ENCODE measurements around the gene ZBTB7B. TPM values are rescaled to one million over a fixed set of nuclear protein-coding genes. Genes with fewer than 3 reads are reported as not detected.

ZBTB7B gene
- total and polyA plus RNA-seq, 9 of the 15 experiments (the other 6 are each of a cell fraction or from before 2014, with no cell fraction given): 0.04 to 46.5 (median 15.2) TPM

DNA sequence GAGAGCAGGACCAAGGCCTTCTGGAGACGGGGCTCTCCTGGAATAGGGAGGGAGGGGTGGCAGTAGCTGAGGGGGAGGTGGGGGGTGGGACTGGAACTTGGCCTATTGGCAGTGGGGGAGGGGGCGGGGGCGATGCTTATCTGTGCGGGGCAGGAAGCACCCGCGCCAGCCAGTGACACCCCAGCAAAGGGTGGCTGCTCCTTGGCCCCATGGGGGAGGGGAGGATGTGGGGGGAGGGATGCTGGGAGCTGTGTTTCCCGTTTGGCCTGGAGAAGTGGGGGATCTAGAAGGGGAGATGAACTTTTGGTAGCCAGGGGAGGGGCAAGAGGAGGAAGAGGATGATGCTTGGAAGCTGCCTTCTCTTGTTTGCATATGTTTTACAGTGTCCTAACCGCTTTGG is 11.0 kb downstream of the ZBTB7B start (continued):
- TF ChIP-seq, protein P1, sequence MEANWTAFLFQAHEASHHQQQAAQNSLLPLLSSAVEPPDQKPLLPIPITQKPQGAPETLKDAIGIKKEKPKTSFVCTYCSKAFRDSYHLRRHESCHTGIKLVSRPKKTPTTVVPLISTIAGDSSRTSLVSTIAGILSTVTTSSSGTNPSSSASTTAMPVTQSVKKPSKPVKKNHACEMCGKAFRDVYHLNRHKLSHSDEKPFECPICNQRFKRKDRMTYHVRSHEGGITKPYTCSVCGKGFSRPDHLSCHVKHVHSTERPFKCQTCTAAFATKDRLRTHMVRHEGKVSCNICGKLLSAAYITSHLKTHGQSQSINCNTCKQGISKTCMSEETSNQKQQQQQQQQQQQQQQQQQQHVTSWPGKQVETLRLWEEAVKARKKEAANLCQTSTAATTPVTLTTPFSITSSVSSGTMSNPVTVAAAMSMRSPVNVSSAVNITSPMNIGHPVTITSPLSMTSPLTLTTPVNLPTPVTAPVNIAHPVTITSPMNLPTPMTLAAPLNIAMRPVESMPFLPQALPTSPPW (CRISPR knock-in tag; IDR thresholded peaks at IDR 0.05): peak; percentile 89
- TF ChIP-seq, protein P2, sequence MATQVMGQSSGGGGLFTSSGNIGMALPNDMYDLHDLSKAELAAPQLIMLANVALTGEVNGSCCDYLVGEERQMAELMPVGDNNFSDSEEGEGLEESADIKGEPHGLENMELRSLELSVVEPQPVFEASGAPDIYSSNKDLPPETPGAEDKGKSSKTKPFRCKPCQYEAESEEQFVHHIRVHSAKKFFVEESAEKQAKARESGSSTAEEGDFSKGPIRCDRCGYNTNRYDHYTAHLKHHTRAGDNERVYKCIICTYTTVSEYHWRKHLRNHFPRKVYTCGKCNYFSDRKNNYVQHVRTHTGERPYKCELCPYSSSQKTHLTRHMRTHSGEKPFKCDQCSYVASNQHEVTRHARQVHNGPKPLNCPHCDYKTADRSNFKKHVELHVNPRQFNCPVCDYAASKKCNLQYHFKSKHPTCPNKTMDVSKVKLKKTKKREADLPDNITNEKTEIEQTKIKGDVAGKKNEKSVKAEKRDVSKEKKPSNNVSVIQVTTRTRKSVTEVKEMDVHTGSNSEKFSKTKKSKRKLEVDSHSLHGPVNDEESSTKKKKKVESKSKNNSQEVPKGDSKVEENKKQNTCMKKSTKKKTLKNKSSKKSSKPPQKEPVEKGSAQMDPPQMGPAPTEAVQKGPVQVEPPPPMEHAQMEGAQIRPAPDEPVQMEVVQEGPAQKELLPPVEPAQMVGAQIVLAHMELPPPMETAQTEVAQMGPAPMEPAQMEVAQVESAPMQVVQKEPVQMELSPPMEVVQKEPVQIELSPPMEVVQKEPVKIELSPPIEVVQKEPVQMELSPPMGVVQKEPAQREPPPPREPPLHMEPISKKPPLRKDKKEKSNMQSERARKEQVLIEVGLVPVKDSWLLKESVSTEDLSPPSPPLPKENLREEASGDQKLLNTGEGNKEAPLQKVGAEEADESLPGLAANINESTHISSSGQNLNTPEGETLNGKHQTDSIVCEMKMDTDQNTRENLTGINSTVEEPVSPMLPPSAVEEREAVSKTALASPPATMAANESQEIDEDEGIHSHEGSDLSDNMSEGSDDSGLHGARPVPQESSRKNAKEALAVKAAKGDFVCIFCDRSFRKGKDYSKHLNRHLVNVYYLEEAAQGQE (IDR thresholded peaks at IDR 0.05; ENCODE audit: borderline replicate concordance): no peak
- TF ChIP-seq, protein P2 (CRISPR knock-in tag; IDR thresholded peaks at IDR 0.05; ENCODE audit: low read depth): no peak
- no peak for TF ChIP-seq HDAC6 (IDR thresholded peaks at IDR 0.05; ENCODE audit: low read depth, low read length)
- TF ChIP-seq, protein P3, sequence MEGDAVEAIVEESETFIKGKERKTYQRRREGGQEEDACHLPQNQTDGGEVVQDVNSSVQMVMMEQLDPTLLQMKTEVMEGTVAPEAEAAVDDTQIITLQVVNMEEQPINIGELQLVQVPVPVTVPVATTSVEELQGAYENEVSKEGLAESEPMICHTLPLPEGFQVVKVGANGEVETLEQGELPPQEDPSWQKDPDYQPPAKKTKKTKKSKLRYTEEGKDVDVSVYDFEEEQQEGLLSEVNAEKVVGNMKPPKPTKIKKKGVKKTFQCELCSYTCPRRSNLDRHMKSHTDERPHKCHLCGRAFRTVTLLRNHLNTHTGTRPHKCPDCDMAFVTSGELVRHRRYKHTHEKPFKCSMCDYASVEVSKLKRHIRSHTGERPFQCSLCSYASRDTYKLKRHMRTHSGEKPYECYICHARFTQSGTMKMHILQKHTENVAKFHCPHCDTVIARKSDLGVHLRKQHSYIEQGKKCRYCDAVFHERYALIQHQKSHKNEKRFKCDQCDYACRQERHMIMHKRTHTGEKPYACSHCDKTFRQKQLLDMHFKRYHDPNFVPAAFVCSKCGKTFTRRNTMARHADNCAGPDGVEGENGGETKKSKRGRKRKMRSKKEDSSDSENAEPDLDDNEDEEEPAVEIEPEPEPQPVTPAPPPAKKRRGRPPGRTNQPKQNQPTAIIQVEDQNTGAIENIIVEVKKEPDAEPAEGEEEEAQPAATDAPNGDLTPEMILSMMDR (IDR thresholded peaks at IDR 0.05 in 2 of 3, conservative IDR thresholded peaks at IDR 0.05 in 1 of 3; ENCODE audit: insufficient read depth in 2 of 3, low read depth in 1 of 3, low read length in 3 of 3): no peak
- TF ChIP-seq PTBP1 (IDR thresholded peaks at IDR 0.05; ENCODE audit: low read depth, low read length): no peak
- TF ChIP-seq SPI1 (IDR thresholded peaks at IDR 0.05; ENCODE audit: borderline replicate concordance, low read depth, low read length): no peak
- TF ChIP-seq ZNF699 (CRISPR knock-in tag; IDR thresholded peaks at IDR 0.05; ENCODE audit: insufficient replicate concordance): no peak
- no peak for TF ChIP-seq RBM39 (optimal IDR thresholded peaks at IDR 0.05; ENCODE audit: low read depth, low read length)
- TF ChIP-seq, protein P4, sequence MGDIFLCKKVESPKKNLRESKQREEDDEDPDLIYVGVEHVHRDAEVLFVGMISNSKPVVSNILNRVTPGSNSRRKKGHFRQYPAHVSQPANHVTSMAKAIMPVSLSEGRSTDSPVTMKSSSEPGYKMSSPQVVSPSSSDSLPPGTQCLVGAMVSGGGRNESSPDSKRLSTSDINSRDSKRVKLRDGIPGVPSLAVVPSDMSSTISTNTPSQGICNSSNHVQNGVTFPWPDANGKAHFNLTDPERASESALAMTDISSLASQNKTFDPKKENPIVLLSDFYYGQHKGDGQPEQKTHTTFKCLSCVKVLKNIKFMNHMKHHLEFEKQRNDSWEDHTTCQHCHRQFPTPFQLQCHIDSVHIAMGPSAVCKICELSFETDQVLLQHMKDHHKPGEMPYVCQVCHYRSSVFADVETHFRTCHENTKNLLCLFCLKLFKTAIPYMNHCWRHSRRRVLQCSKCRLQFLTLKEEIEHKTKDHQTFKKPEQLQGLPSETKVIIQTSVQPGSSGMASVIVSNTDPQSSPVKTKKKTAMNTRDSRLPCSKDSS (IDR thresholded peaks at IDR 0.05; ENCODE audit: low read depth, partially characterized antibody): no peak
- TF ChIP-seq, protein P5, sequence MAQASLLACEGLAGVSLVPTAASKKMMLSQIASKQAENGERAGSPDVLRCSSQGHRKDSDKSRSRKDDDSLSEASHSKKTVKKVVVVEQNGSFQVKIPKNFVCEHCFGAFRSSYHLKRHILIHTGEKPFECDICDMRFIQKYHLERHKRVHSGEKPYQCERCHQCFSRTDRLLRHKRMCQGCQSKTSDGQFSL (CRISPR knock-in tag; IDR thresholded peaks at IDR 0.05): no peak
- TF ChIP-seq, protein P5 (tag; IDR thresholded peaks at IDR 0.05): peak in 1 of 2 experiments; percentile 64; a peak in 1 of 4 replicates
- TF ChIP-seq DIDO1 (tag; IDR thresholded peaks at IDR 0.05; ENCODE audit: low read depth): no peak

All from K562 (cell line).